ENCODE results near the gene CD36.

- TF ChIP-seq KLF5 (IDR thresholded peaks at IDR 0.05; ENCODE audit: partially characterized antibody), result no peak
- no peak for TF ChIP-seq CTCF (IDR thresholded peaks at IDR 0.05 in 2 of 3, conservative IDR thresholded peaks at IDR 0.05 in 1 of 3; ENCODE audit: control insufficient read depth in 2 of 3, extremely low read depth in 1 of 3, insufficient read depth in 1 of 3, low read depth in 3 of 3, low read length in 3 of 3)
- TF ChIP-seq RFX5 (IDR thresholded peaks at IDR 0.05; ENCODE audit: low read depth, low read length), result no peak
- no peak for TF ChIP-seq EP300 (IDR thresholded peaks at IDR 0.05; ENCODE audit: borderline replicate concordance in 1 of 2, control insufficient read depth in 1 of 2, low read depth in 2 of 2, low read length in 2 of 2)
- no peak for TF ChIP-seq USF2 (IDR thresholded peaks at IDR 0.05; ENCODE audit: borderline replicate concordance, low read depth, low read length)
- TF ChIP-seq MAX (IDR thresholded peaks at IDR 0.05; ENCODE audit: low read depth, low read length), result no peak
- no peak for TF ChIP-seq CREB1 (IDR thresholded peaks at IDR 0.05; ENCODE audit: low read depth)
- TF ChIP-seq SP1 (IDR thresholded peaks at IDR 0.05; ENCODE audit: low read depth, low read length), result no peak
- TF ChIP-seq E4F1 (IDR thresholded peaks at IDR 0.05; ENCODE audit: borderline replicate concordance, partially characterized antibody), result no peak
- no peak for TF ChIP-seq ELK1 (IDR thresholded peaks at IDR 0.05; ENCODE audit: low read depth, low read length)
- no peak for TF ChIP-seq BHLHE40 (IDR thresholded peaks at IDR 0.05; ENCODE audit: borderline replicate concordance in 1 of 2, low read depth in 2 of 2, low read length in 1 of 2)
These were observed 81.7 kb downstream of the CD36 start for GRCh38 chr7:80720146-80720545.
